Adrenal gland (tissue), 5 donors: ENCODE results near the gene ORAI2.
A peak's percentile ranks its signal among the peaks of the same experiment; 100 is the strongest.

Experiments
- CTCF ChIP-seq, 6 experiments: fragments of 450-650 bp in 4 of 6; fragments of 200-600 bp in 2 of 6; sonication (generic) in 1 of 6; IDR thresholded peaks; 1 replicate in 5 of 6; 2 replicates in 1 of 6; pipeline versions ENCODE4 v1.5.1 to v1.8.0; 2016 to 2021; ENCODE audit warnings: antibody characterized with exemption in 6 of 6, mild to moderate bottlenecking in 2 of 6, moderate library complexity in 1 of 6
- POLR2A ChIP-seq, 2 donors: fragments of 450-650 bp; IDR thresholded peaks; one replicate each; pipeline ENCODE4 v1.6.1; 2017; ENCODE audit warnings: antibody characterized with exemption in 2 of 2, mild to moderate bottlenecking in 2 of 2, moderate library complexity in 1 of 2
- donor health status: DM: no; HTN: no; CAD: no.

- TF ChIP-seq CTCF (IDR thresholded peaks at IDR 0.05) (peak in 2 of 6 experiments; percentile 29), POLR2A (IDR thresholded peaks at IDR 0.05) (peak in 1 of 2 donors; percentile 77)
These were observed 31.4 kb downstream of the ORAI2 start, which contains the start of the genes ALKBH4 and LRWD1 for GRCh38 chr7:102464577-102465280.
